ENCODE measurements around the gene WASF1.

- TF ChIP-seq RFX5 (IDR thresholded peaks at IDR 0.05) (no peak), HOXA7 (CRISPR knock-in tag; IDR thresholded peaks at IDR 0.05) (no peak)
- TF ChIP-seq, protein P1, sequence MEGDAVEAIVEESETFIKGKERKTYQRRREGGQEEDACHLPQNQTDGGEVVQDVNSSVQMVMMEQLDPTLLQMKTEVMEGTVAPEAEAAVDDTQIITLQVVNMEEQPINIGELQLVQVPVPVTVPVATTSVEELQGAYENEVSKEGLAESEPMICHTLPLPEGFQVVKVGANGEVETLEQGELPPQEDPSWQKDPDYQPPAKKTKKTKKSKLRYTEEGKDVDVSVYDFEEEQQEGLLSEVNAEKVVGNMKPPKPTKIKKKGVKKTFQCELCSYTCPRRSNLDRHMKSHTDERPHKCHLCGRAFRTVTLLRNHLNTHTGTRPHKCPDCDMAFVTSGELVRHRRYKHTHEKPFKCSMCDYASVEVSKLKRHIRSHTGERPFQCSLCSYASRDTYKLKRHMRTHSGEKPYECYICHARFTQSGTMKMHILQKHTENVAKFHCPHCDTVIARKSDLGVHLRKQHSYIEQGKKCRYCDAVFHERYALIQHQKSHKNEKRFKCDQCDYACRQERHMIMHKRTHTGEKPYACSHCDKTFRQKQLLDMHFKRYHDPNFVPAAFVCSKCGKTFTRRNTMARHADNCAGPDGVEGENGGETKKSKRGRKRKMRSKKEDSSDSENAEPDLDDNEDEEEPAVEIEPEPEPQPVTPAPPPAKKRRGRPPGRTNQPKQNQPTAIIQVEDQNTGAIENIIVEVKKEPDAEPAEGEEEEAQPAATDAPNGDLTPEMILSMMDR (IDR thresholded peaks at IDR 0.05): no peak
These were observed 28.2 kb upstream of the WASF1 start for GRCh38 chr6:110207652-110208051.

Data from A549 (cell line).